ENCODE data around the gene LTBP2.

Gene LTBP2

GRCh38 chr14:74612350-74613021 is 449 bp upstream of the LTBP2 start:
- no peak for DNase-seq (ENCODE audit: low read depth)

GRCh38 chr14:74610866-74611649 is 979 bp downstream of the LTBP2 start:
- DNase-seq (ENCODE audit: low read depth): no peak

GRCh38 chr14:74610199-74610865 is 1.7 kb downstream of the LTBP2 start:
- DNase-seq (ENCODE audit: low read depth): no peak

GRCh38 chr14:74609721-74610120 is 2.3 kb downstream of the LTBP2 start:
- DNase-seq (ENCODE audit: low read depth): no peak

GRCh38 chr14:74608959-74609611 is 3.0 kb downstream of the LTBP2 start:
- DNase-seq (ENCODE audit: low read depth): no peak

- DNase-seq (ENCODE audit: low read depth): no peak
Measured at GRCh38 chr14:74606727-74607126, 5.3 kb downstream of the LTBP2 start.

- DNase-seq (ENCODE audit: low read depth): no peak
Measured at GRCh38 chr14:74605531-74606223, 6.4 kb downstream of the LTBP2 start.

- peak; percentile 80 for DNase-seq (ENCODE audit: low read depth)
Measured at GRCh38 chr14:74604911-74605310, 7.1 kb downstream of the LTBP2 start.

- DNase-seq (ENCODE audit: low read depth): no peak
Measured at GRCh38 chr14:74604157-74604556, 7.9 kb downstream of the LTBP2 start.

- no peak for DNase-seq (ENCODE audit: low read depth)
Measured at GRCh38 chr14:74601982-74602381, 10.1 kb downstream of the LTBP2 start.

GRCh38 chr14:74599946-74600345 is 12.1 kb downstream of the LTBP2 start:
- DNase-seq (ENCODE audit: low read depth): no peak

- no peak for DNase-seq (ENCODE audit: low read depth)
Measured at GRCh38 chr14:74599321-74599761, 12.7 kb downstream of the LTBP2 start.

- DNase-seq (ENCODE audit: low read depth): no peak
Measured at GRCh38 chr14:74596741-74597450, 15.1 kb downstream of the LTBP2 start.

GRCh38 chr14:74595006-74595735 is 16.9 kb downstream of the LTBP2 start:
- DNase-seq (ENCODE audit: low read depth): no peak

- no peak for DNase-seq (ENCODE audit: low read depth)
Measured at GRCh38 chr14:74594606-74595005, 17.4 kb downstream of the LTBP2 start.

GRCh38 chr14:74594029-74594428 is 18.0 kb downstream of the LTBP2 start:
- DNase-seq (ENCODE audit: low read depth): no peak

- no peak for DNase-seq (ENCODE audit: low read depth)
Measured at GRCh38 chr14:74593241-74593953, 18.6 kb downstream of the LTBP2 start.

GRCh38 chr14:74592476-74593201 is 19.4 kb downstream of the LTBP2 start:
- no peak for DNase-seq (ENCODE audit: low read depth)

GRCh38 chr14:74591899-74592298 is 20.1 kb downstream of the LTBP2 start:
- DNase-seq (ENCODE audit: low read depth): no peak

Data from GM04503 (cell line).